Lung microvascular endothelial cell (primary cell): Measurements from ENCODE around the gene ANKMY1. TPM values are rescaled to one million over a fixed set of nuclear protein-coding genes. Genes with fewer than 3 reads are reported as not detected.
A peak's percentile ranks its signal among the peaks of the same experiment; 100 is the strongest.

Experiments used
- DNase-seq, 2 donors: peaks; one replicate each; pipeline versions ENCODE4 v3.0.0 to v3.0.0-alpha.2; 2010; ENCODE audit warnings: low read depth in 2 of 2
- total RNA-seq: library from RNA; depleted of rRNA; stranded (reverse); fragments of >200 nt; gene quantifications from 2 replicates; pipeline ENCODE4 v1.2.1, GENCODE V29; 2014

The ANKMY1 gene
- total RNA-seq, 1 donor from 2014 or later: 6.0 TPM

DNA sequence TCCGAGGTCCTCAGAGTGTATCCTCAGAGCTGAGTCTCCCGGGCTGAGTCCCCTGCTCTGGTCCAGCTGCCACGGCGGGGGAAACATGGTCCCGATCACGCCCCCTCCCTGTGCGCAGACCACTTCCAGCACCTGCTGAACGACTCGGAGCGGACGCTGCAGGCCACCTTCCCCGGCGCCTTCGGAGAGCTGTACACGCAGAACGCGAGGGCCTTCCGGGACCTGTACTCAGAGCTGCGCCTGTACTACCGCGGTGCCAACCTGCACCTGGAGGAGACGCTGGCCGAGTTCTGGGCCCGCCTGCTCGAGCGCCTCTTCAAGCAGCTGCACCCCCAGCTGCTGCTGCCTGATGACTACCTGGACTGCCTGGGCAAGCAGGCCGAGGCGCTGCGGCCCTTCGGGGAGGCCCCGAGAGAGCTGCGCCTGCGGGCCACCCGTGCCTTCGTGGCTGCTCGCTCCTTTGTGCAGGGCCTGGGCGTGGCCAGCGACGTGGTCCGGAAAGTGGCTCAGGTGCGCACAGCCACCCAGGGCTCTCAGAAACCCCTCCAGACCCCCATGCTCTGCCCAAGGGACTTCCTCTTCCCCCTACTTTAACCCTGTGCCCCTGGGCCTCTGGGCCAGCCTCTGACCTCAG lies 95.6 kb downstream of the ANKMY1 start:
- DNase-seq: no peak

- DNase-seq: no peak
Observed at GRCh38 chr2:240461471-240462072, 96.2 kb downstream of the ANKMY1 start.

DNA sequence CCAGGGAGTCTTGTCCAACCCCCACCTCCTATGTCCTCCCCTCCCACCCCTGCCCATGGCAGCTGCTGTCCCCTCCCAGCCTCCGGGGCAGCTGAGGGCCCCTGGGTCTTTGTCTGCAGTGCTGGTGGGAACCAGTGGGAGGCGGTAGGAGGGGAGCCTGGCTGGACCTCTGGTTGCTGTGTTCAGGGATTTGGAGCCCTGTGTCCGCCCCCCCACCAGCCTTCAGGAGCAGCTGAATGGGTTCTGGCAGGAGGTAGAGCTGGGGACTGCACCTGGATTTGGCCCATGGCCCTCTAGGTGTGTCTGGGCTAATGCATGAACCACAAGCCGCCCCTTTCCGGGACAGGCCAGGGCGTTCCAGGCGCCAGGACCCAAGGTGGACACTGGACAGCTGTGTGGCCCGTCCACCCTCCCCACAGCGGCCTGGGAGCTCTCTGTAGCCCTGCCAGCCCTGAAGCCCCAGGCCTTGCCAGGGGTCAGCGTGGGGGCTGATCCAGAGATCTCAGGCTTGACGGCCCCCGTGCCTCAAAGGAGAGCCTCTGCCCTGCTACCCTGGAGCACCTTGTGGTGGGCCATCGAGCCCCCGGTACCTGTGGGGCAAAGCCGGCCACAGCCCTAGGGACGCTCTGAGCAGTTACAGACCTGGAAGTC lies 96.9 kb downstream of the ANKMY1 start:
- DNase-seq: no peak

GRCh38 chr2:240460253-240460711 lies 97.5 kb downstream of the ANKMY1 start:
- DNase-seq: no peak

DNA sequence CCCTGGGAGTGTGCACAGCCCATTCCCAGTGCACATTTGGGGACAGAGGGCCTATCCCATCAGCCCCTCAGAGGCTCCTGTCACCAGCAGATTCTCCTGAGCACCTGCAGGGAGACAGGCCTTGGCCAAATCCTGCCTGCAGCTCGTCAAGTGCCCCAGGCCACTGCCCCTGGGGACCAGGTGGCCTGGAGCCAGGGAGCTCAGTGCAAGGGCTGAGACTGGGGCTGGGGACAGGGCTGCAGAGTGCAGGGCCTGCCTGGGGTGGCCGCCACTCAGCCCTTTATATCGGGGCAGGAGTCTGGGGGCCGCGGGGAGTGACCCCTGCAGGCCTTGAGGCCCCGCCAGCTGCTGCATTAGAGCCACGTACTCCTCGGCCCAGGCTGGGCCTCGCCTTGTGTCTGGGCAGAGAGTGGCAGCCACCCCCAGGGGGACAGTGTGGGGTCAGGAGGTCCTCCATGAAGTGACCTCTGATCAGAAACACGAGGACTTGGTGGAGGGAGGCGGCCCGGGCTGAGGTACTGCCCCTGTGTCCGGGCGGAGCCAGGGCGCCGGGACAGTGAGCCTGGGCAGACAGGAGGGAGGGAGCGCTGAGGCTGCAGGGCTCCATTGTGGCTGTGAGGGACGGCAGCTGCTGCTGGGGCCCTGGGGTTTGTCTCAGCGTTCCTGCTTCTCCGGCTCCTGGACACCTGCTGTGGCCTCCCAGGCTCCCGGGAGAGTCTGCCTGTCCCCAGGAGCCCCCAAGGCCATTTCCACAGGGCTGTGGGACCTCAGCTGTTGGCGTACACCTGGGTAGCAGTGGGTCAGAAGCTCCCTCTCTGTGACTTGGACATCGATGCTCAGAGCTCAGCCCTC lies 98.2 kb downstream of the ANKMY1 start:
- no peak for DNase-seq

GRCh38 chr2:240458900-240459391 lies 98.8 kb downstream of the ANKMY1 start:
- no peak for DNase-seq

GRCh38 chr2:240458044-240458899 lies 99.5 kb downstream of the ANKMY1 start:
- DNase-seq: no peak

DNA sequence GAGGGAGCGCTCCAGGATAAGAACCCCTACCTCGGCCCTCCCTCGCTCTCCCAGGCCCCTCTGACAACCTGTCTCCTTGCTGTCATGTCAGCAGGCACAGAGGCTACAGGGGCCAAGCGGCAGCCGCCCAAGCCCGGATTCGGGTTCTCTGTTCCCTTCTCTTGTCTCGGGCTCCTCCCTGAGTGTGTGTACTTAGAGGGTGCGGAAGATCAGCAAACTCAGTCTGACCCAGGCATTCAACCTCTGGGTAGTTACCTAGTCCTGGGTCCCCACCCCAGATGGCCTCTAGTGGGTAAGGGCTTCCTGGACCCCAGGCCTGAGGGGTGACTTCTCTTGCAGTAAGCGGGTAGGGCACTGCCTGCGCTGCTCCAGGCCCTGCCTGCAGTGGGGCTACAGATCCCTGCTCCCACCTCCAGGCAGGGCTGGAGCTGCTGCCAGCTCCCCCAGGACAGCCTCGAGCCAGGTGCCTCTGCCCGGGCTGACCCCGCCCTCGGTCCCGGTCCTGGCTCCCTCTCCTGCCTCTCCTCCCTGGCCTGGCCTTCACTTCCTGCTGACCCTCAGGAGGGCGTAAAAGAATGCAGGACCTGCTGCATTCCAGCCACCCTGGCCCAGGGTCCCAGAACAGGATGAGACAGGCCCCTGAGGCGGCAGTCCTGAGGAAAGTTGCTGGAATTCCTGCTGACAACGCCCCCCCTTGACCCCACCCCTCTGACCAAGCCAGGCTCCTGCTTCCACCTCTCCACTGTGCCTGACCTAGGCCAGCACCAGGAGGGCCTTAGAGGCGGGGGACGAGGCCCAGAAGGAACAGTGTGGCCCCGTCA lies 100.4 kb downstream of the ANKMY1 start:
- DNase-seq: no peak

DNA sequence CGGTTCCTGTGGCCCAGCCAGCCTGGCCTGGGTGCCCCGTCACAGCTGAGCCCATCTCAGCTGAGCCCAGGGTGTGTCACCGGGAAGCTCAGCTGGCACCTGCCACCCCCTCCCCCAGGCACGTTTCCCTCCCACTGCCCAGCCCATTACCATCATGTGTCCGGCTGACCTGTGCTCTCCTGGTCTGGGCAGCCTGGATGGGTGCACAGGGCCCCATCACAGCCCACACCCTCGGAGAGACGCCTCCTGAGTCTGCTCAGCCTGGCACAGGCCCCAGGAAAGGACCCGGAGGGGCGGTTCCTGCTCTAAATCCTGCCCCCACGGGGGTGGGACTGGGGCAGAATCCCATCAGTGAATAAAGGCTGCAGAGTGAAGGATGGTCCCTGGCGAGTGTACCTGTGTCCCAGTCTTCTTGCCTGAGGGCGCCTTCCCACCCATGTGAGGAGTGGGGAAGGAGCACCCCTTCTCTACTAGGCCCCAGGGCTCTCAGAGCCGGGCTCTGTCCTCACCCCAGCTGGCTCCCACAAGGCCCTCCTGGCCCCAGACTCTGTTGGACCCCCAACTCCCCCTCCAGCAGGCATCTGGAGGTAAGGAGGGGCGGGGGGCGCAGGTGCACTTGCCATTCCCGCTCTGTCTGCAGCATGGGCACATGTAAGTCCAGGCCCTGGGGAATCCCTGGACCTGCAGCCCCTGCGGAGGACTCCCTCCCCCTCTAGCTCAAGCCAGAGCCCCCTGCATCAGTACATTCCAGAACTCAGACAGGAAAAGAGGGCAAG lies 101.2 kb downstream of the ANKMY1 start:
- no peak for DNase-seq

DNA sequence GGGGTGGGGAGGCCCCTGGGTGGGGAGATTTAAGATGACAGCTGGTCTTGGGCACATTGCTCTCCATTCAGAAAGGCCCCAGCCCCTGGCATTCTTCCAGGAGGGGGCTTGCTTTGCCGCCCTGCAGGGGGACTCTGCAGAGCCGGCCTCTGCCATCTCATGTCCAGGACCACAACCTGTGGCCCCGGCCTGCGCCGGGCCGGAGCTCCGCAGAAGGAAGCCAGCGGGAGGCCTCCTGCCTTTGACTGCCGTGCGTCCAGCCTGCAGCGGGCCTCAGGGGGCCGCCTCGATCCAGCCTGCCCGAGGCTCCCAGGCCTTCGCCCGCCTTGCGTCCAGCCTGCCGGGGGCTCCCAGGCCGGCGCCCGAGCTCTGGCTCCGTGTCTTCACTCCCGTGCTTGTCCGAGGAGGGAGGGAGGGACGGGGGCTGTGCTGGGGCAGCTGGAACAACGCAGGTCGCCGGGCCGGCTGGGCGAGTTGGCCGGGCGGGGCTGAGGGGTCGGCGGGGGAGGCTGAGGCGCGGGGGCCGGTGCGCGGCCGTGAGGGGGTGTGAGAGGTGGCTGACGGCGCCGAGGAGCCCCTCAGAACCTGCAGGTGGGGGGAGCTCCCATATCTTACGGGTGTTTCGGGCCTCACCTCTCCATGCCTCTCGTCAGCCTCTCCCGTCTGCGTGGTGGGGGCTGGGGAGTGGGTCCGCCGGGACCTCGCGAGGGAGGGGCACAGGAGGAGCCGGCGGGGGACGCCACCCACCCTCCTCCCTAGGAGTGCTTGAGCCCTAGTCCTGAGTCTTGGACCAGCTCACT lies 101.9 kb downstream of the ANKMY1 start:
- DNase-seq: no peak

DNA sequence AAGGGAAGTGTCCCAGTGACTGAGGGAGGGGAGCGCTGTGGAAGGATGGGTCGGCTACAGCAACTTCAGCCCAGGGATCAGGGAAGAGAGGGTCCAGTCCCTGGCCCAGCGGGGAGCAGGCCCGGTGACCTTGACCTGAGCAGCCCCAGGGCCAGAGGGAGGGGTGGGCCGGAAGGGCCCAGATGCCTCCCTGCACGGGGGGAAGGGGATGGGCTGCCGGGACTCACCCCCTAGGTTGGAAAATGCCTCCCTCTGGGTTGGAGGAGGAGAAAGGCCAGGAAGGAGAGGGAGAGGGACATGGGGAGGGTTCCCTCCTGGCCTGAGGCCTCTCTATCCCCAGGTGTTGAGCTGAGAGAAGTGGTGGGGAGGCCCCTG lies 102.5 kb downstream of the ANKMY1 start:
- DNase-seq: no peak

DNA sequence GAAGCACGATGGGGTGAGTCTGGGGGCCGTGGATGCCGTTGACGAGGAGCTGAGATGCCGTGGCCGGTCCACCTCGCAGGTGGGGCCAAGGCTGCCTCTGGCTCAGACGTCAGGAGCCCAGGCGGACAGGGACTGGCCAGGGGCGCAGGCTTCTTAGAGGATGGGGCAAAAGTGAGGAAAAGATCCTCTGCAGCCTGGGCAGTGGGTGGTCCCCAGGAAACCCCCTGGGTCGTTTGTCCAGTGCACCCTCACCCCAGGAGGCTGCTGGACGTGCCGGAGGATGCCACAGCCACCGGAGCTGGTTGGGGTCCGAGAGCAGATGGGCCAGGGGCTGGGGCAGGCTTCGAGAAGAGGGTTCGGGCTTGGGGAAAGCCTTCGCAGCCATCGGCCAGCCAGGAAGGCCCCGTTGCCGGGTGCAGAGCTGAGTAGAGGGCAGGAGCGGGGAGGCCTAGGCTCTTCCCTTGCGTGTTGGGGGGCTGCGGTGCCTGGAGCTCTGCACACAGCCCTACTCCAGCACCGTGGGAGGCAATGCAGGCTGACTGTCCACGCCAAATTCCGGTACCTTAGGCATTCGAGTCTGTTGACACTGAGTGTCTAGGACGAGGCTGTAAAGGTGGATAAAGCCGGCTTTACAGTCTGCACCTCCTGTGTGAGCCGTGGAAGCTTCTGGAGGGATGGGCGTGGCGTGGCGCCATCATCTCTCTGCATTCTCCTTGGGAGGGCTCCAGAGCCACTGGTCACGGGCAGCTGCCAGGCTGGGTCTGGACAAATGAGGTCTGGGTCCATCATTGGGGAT lies 103.5 kb downstream of the ANKMY1 start:
- no peak for DNase-seq

DNA sequence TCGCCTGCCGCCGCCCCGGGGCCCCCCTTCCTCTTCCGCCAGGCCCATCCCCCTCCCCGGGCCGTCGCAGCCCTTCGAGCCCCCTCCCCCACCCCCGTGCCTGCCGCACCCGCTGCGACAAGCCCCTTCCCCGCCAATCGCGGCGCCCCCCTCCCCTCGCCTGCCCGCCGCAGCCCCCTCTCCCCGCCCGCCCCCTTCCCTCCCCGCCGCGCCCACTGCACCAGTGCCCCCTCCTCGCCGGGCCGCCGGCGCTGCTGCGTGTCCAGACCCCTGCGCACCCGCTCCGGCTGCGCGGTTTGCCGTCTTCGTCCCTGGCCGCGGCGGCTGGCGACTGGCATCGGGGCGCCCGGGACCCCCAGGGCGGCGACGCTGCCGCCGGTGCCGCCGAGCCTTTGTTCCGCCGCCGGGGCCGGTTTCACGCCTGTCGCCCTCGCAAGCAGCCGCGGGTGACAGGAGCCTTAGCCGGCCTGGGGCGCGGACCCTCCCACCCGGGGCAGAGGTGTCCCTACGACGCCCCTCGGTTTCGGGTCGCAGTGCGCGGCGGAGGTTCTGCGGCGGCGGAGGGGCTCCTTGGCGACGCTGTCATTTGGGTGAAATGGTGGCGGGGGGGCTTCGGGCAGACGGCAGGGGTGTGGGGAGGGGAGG lies 104.2 kb downstream of the ANKMY1 start:
- no peak for DNase-seq

GRCh38 chr2:240452462-240453256 lies 105.1 kb downstream of the ANKMY1 start:
- peak; percentile 59 to 62 for DNase-seq

DNA sequence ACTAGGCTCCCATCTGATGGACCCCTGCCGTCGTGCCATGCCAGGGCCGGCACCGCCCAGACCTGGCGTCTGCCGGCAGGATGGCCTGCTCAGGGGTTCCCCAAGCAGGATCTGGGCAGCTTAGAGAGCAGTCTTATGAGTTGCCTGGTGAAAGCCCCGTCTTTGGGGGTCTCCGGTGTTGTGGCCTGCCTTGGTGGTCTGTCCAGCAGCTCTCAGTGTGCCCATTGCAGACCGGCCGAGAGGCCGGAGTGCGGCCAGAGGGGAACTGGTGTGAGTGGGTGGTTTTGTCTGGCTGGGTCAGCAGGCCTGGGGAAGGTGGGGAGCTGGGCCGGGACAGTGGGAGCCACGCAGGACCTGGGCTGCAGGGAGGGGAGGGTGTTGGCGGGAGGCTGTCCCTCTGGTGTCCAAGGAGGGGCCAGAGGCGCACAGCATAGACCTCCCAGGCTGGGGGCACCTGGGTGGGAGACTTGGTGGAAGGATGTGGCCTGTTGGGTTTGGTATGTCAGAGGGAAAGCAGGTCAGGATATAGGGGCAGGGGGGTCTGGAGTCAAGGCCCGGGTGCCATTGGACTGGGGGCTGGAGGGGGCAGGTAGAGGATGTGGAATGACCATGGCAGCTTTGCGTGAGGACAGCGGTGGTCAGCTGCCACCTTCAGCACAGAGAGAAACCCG lies 105.9 kb downstream of the ANKMY1 start:
- no peak for DNase-seq
